Measurements from ENCODE around the gene LRPPRC.

GRCh38 chr2:43943323-43943722 lies 52.5 kb downstream of the LRPPRC start:
- TF ChIP-seq CTCF (IDR thresholded peaks at IDR 0.05; ENCODE audit: insufficient read depth, low read length, poor library complexity, severe bottlenecking) (no peak), EZH2phosphoT487 (conservative IDR thresholded peaks at IDR 0.05; ENCODE audit: low read length) (no peak)
